GM23248 (cell line): Measurements from ENCODE around the gene GPD2.

Source experiments
- EZH2 ChIP-seq: fragments of 200-600 bp; sonication (generic); IDR thresholded peaks from 2 replicates; pipeline ENCODE4 v1.6.1; 2018; ENCODE audit warnings: antibody characterized with exemption, mild to moderate bottlenecking; ENCODE audit not compliant: insufficient read depth, poor library complexity, severe bottlenecking
- EZH2phosphoT487 ChIP-seq: fragments of 200-600 bp; sonication (generic); IDR thresholded peaks from 2 replicates; pipeline ENCODE4 v1.6.1; 2018; ENCODE audit warnings: antibody characterized with exemption, moderate library complexity, mild to moderate bottlenecking, low read depth; ENCODE audit not compliant: insufficient read depth

- TF ChIP-seq EZH2phosphoT487 (no peak), EZH2 (no peak)
These were observed 38.0 kb upstream of the GPD2 start for GRCh38 chr2:156398176-156398575.
